HEK293T (cell line): ENCODE results near the gene PRDM15.

Experiments
- CTCF ChIA-PET: fragments of 350-600 bp; formaldehyde crosslinking; extraction: SDS; loops from one replicate; lab custom pipeline; 2021; ENCODE audit warnings: antibody characterized with exemption, inconsistent platforms; lab: Yijun Ruan, JAX
- POLR2A ChIA-PET: fragments of 350-600 bp; formaldehyde crosslinking; extraction: SDS; loops from one replicate; lab custom pipeline; 2020; ENCODE audit warnings: antibody characterized with exemption, inconsistent platforms; lab: Yijun Ruan, JAX
- DNase-seq: peaks from one replicate; pipeline ENCODE4 v3.0.0; 2012; ENCODE audit warnings: mixed read lengths; ENCODE audit errors: extremely low spot score
- ARNT ChIP-seq: fragments of 450-650 bp; IDR thresholded peaks from 2 replicates; pipeline ENCODE4 v1.6.1; 2017; ENCODE audit warnings: mild to moderate bottlenecking
- BHLHE40 ChIP-seq: fragments of 450-650 bp; IDR thresholded peaks from 2 replicates; pipeline ENCODE4 v1.6.1; 2016; ENCODE audit warnings: mild to moderate bottlenecking, moderate library complexity, borderline replicate concordance
- CTBP1 ChIP-seq: fragments of 450-650 bp; IDR thresholded peaks from 2 replicates; pipeline ENCODE4 v1.6.1; 2016; ENCODE audit warnings: borderline replicate concordance
- ELF4 ChIP-seq: fragments of 450-650 bp; IDR thresholded peaks from 2 replicates; pipeline ENCODE4 v1.6.1; 2017; ENCODE audit warnings: antibody characterized with exemption
- FOXA1 ChIP-seq: fragments of 450-650 bp; IDR thresholded peaks from 2 replicates; pipeline ENCODE4 v1.6.1; 2016; ENCODE audit warnings: mild to moderate bottlenecking
- FOXK2 ChIP-seq: fragments of 450-650 bp; IDR thresholded peaks from 2 replicates; pipeline ENCODE4 v1.6.1; 2016; ENCODE audit warnings: mild to moderate bottlenecking
- FOXM1 ChIP-seq: fragments of 450-650 bp; IDR thresholded peaks from 2 replicates; pipeline ENCODE4 v1.6.1; 2017; ENCODE audit warnings: mild to moderate bottlenecking, borderline replicate concordance
- HDGF ChIP-seq: fragments of 450-650 bp; IDR thresholded peaks from 2 replicates; pipeline ENCODE4 v1.6.1; 2017; ENCODE audit warnings: antibody characterized with exemption, borderline replicate concordance
- L3MBTL2 ChIP-seq: fragments of 450-650 bp; conservative IDR thresholded peaks from 2 replicates; pipeline ENCODE4 v1.6.1; 2016; ENCODE audit warnings: mild to moderate bottlenecking
- LEF1 ChIP-seq: fragments of 450-650 bp; IDR thresholded peaks from 2 replicates; pipeline ENCODE4 v1.6.1; 2017; ENCODE audit warnings: mild to moderate bottlenecking, borderline replicate concordance
- NFRKB ChIP-seq: fragments of 450-650 bp; IDR thresholded peaks from 2 replicates; pipeline ENCODE4 v1.6.1; 2016; ENCODE audit warnings: mild to moderate bottlenecking, moderate library complexity
- PKNOX1 ChIP-seq: fragments of 450-650 bp; IDR thresholded peaks from 2 replicates; pipeline ENCODE4 v1.6.1; 2016
- SP1 ChIP-seq: fragments of 450-650 bp; IDR thresholded peaks from 2 replicates; pipeline ENCODE4 v1.6.1; 2017
- SUZ12 ChIP-seq: fragments of 450-650 bp; IDR thresholded peaks from 2 replicates; pipeline ENCODE4 v1.6.1; 2016; ENCODE audit warnings: mild to moderate bottlenecking
- TARDBP ChIP-seq: fragments of 450-650 bp; IDR thresholded peaks from 2 replicates; pipeline ENCODE4 v1.6.1; 2016
- ZNF384 ChIP-seq: fragments of 450-650 bp; IDR thresholded peaks from 2 replicates; pipeline ENCODE4 v1.6.1; 2016

PRDM15 gene

DNA sequence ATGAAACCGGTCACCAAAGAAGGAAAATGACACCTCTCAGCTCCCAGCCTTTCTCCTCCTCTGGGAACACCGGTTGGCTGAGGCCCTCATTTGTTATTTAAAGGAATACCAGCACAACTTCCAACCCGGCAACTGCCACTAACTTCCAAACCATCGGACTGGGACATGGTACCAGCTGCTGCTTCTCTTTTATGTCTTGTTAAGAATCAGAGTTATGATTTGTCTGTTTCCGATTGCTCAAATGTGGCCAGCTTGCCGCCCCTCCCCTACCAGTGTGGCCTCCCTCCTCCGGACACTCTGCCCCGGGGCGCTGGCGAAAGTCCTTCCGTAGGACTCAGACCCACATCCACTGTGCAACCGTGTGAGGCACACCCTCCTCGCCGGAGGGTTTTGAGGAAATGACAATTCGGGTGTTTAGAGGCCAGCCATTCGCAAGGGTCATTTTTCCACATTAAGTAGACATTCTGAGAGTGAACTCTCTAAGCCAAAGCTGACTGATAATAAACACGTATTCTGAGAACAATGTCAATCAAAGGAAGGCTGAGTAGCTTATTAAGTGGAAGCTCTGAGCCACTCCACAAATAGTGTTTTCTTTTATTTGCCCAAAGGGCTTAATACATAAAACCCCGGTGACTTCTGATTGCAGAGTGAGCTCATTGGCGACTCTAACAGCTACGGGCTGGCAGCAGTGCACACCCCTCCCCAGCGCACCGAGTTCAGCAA lies 117.8 kb downstream of the PRDM15 start:
- TF ChIP-seq FOXK2 (no peak), PKNOX1 (0 out of 2 replicates have a peak, but pooled peaks have one; percentile 28)
- DNase-seq: no peak
- CTCF ChIA-PET: no interaction called here
- POLR2A ChIA-PET: interaction anchor here (1.1 to 1.3 kb wide), 3 partner anchors 10 to 82 kb away, joined by 3 to 6 read pairs (median 5); no protein-coding TSS in a partner anchor

- ChIA-PET CTCF (no interaction called here), POLR2A (no interaction called here)
- DNase-seq: no peak
- TF ChIP-seq SP1 (no peak), L3MBTL2 (no peak), ELF4 (no peak), ARNT (no peak), NFRKB (no peak), FOXM1 (no peak), TARDBP (no peak), SUZ12 (no peak), PKNOX1 (no peak), FOXK2 (no peak), BHLHE40 (no peak), CTBP1 (no peak), LEF1 (no peak), FOXA1 (no peak), HDGF (no peak), ZNF384 (no peak)
Observed at GRCh38 chr21:41760411-41760810, 118.7 kb downstream of the PRDM15 start.

GRCh38 chr21:41759926-41760325 lies 119.2 kb downstream of the PRDM15 start:
- no peak for DNase-seq
- TF ChIP-seq HDGF (no peak), L3MBTL2 (no peak), FOXM1 (no peak), TARDBP (no peak), ZNF384 (no peak), BHLHE40 (no peak), SUZ12 (no peak), ELF4 (no peak), CTBP1 (no peak), FOXK2 (no peak), SP1 (no peak), NFRKB (no peak), PKNOX1 (no peak), FOXA1 (no peak), LEF1 (no peak), ARNT (no peak)
- ChIA-PET POLR2A (interaction anchor here (0.7 kb wide), 1 partner anchor 8 kb away, joined by 3 read pairs; no protein-coding TSS in a partner anchor), CTCF (interaction anchor here (1.2 kb wide), 1 partner anchor 148 kb away, joined by 3 read pairs; no protein-coding TSS in a partner anchor)

- ChIA-PET POLR2A (interaction anchor here (0.7 kb wide), 1 partner anchor 9 kb away, joined by 3 read pairs; no protein-coding TSS in a partner anchor), CTCF (interaction anchor here (1.2 kb wide), 1 partner anchor 147 kb away, joined by 3 read pairs; no protein-coding TSS in a partner anchor)
- no peak for DNase-seq
- TF ChIP-seq FOXK2: no peak
- no peak for TF ChIP-seq SUZ12
- no peak for TF ChIP-seq ZNF384
- no peak for TF ChIP-seq HDGF
- TF ChIP-seq PKNOX1: no peak
- TF ChIP-seq L3MBTL2: no peak
- TF ChIP-seq BHLHE40: no peak
- no peak for TF ChIP-seq CTBP1
- TF ChIP-seq LEF1: no peak
- no peak for TF ChIP-seq ARNT
- no peak for TF ChIP-seq ELF4
- TF ChIP-seq FOXM1: no peak
- TF ChIP-seq SP1: no peak
Observed at GRCh38 chr21:41759214-41759840, 119.8 kb downstream of the PRDM15 start.

- ChIA-PET CTCF (interaction anchor here (1.2 kb wide), 1 partner anchor 146 kb away, joined by 3 read pairs; no protein-coding TSS in a partner anchor), POLR2A (no interaction called here)
- DNase-seq: no peak
- TF ChIP-seq ELF4 (no peak), LEF1 (no peak), ARNT (no peak), NFRKB (no peak), L3MBTL2 (no peak), HDGF (no peak), FOXA1 (no peak), FOXM1 (no peak), ZNF384 (no peak), CTBP1 (no peak), TARDBP (no peak), SP1 (no peak), SUZ12 (no peak)
Observed at GRCh38 chr21:41758550-41758949, 120.6 kb downstream of the PRDM15 start.
